Measurements from ENCODE around the gene CNGB1.
"Not testable (repeated sequence)": the region's sequence is repeated elsewhere in the genome, so short reads cannot be mapped to it uniquely, and the experiment has no call there.

CNGB1 gene

DNA sequence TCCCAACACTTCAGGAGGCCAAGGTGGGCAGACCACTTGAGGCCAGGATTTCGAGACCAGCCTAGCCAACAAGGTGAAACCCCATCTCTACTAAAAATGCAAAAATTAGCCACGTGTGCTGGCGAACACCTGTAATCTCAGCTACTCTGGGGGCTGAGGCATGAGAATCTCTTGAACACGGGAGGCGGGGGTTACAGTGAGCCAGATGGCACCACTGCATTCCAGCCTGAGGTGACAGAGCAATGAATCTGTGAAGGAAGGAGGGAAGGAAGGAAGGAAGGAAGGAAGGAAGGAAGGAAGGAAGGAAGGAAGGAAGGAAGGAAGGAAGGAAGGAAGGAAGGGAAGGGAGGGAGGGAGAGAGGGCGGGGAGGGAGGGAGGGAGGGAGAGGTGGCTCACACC is 124.0 kb downstream of the CNGB1 start:
- not testable (repeated sequence) for DNase-seq

DNA sequence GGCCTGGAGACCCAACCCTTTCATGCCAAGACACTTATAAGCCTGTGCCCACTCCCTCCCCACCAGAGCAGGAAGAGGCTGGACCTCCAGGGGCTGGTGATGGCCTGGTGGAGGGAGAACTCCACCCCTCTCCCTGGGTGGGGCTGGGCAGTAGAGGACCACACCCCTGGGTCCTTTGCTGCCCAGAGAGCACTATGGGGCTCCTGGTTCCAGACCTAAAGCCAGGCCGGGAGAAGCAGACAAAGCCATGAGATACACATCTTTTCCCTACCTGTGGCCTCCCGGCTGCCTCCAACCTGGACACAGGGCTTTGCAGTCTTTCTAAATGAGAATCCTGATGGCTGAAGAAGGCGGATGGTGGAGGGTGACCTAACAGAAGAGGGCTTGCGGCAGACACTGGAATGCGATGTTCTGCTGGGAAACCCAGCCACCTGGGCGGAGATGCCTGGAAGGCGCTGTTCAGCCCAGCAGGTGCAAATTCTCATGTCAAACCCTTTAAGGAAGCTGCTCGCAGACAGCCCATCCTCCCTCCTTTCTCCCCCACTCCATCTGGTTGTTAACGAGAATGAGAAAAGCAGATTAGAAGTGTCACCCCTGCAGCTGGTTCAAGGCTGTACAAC is 124.7 kb downstream of the CNGB1 start:
- peak; percentile 68 for DNase-seq

DNA sequence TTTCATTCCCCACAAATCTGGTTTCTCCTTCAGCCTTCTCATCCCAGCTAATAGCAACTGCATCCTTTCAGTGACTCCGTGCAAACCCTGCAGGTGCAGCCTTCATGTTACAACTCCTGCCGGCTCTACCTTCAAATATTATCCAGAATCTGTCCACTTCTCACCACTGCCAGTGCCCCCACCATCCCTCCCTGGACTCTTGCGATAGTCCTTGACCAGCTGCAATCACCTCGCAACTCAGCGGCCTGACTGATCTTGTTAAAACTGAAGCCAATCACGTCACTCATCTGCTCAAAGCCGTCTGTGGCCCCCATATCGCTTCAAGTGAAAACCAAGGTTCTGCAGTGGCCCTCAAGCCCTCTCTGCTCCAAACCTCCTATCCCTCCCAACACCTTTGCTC is 125.8 kb downstream of the CNGB1 start:
- DNase-seq = no peak

DNA sequence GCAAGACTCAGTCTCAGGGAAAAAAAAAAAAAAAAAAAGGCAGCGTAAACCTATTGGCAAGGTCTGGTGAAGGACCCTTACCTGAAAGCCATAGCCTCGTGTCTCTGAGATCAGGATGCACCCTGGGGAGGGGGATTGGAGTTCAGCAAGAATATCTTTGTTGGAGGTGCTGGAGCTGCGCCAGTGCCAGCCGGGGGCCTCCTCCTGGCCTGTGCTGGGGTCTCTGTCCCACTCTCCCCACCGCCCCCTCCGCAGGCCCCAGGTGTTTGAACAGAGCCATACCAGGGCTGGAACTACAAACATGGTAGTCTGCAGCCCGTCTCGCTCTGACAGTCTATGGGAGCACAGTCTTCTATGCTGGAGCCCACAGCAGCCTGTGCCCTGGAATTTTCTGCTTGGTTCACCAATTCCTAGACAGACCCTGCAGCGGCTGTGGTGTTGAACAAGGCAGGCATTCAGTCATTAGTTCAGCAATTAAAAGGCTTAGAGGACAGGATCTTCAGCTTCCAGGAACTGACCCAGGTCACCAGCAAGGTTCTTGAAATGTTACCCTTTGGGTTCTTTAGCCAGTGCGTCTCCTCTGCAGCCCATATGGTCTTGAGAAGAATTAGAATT is 126.4 kb downstream of the CNGB1 start:
- peak; percentile 65 for DNase-seq

DNA sequence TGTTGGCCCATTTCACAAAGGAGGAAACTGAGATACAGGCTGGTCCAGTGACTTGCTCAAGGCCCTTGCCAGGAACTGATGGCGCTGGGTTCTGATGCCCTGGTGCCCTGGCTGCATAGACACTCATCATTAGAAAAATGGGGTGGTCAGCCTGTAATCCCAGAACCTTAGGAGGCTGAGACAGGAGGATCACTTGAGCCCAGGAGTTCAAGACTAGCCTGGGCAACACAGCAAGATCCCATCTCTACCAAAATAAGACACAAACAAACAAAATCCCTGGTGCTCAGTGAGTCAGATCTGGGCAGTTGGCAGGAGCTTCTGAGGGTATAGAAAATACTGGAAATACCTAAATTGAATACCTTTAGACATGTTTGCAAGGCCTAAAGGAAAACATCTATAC is 127.5 kb downstream of the CNGB1 start:
- DNase-seq = no peak

DNA sequence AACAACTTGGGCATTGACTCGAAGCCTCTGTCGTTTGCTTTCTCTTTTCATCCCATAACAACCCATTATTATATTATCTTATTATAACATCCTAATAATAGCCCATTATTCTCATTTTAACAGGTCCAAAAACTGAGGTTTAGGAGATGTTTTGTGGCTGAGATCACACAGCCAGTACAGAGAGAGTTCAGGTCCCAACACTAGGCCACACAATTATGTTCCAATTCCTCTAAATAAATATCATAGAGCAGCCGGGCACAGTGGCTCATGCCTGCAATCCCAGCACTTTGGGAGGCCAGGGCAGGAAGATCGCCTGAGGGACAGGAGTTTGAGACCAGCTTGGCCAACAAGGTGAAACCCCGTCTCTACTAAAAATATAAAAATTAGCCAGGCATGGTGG is 128.3 kb downstream of the CNGB1 start:
- DNase-seq = no peak

DNA sequence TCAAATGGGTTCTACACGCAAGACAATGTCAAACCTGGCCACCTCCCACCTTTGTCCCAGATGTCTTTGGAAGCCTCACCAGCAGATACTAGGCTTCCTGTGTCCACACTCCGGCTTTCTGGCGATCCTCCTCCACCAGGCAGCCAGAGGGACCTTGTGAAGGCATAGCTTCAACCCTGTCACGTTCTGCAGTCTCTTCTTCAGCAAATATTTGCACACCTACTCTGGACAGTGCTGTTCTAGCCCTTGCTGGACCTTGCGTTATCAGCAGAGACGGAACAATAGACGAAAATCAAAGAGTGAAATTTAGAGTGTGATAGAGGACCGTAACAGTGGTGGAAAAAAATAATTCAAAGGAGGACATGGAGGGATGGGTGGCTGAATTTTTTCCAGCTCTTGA is 130.1 kb downstream of the CNGB1 start:
- no peak for DNase-seq

DNA sequence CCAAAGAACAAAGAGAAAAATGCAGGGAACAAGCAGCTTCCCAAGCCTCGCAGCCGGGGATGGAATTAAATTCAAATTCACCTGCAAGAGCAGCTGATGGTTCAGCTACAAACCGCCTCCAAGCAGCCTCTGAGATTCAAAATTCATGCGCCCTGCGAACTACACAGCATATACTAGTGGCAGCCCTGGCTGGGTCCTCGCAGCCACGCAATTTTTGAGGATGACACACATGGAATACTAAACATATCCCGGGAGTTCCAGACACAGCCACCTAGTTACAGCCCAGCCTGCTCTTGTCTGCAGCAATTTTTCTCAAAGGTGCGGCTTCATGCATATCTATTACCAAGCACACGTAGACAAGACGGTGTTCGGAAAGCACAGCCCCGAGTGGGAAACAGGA is 132.8 kb downstream of the CNGB1 start:
- DNase-seq = peak; percentile 59

DNA sequence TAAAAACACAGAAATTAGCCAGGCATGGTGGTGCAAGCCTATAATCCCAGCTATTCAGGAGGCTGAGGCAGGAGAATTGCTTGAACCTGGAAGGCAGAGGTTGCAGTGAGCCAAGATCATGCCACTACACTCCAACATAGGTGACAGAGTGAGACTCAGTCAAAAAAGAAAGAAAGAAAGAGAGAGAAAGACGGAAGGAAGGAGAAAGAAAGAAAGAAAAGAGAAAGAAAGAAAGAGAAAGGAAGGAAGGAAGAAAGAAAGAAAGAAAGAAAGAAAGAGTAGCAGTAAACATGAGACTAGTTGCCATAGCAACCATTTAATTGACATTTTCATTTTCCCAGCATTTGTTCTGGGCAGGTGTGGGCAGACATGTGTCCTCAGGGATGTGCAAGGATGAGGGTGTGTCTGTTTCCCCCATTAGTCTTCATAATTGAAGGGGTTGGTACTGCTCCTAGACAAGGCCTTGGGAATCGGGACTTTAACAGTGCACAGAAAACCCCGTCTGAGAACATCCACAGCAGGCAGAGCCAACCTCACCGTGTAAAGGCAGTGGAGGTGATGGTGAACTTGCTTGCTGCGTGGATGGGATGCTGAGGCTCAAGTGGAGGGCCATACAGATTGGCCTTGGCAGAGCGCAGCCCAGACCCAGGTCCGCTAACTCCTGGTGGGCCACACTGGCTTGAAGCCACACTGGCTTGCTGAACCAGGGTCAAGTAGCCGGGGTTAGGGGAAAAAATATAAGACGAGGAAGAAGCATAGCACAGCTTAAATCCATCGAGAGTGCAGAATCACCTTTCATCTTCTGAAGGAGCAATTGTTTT is 133.4 kb downstream of the CNGB1 start:
- DNase-seq = peak; percentile 38

DNA sequence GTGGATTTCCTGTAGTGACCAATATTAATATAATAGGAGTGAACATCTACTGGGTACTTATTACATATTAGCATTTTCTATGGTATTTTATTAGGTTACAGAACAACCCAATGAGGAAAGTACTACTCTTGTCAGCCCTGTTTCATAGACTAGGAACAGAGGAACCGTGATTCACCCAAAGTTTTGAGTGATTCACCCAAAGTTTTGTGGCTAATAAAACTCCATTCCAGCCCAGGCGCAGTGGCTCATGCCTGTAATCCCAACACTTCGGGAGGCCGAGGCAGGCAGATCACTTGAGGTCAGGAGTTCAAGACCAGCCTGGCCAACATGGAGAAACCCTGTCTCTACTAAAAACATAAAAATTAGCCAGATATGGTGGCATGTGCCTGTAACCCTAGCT is 135.5 kb downstream of the CNGB1 start:
- DNase-seq = not testable (repeated sequence)

DNA sequence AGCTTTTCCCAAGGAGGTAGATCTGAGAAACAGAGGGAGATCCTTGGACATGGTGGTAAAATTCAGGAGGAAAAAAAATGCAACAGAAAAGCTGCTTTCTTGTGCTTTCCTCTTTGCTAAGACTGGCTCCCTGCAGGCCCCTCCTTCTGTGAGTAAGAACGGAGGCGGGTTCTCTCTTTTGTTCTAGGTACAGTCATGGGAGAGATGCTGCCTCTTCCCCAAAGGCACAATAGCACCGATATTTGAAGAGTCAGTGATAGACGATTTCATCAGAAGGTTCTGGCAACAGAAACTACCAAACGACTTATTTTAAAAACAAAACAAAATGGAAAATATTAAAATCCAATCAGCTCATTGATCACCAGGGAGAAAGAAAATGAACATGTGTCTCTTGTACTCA is 136.0 kb downstream of the CNGB1 start:
- no peak for DNase-seq
